ENCODE data around the gene SERPINE3. TPM values are rescaled to one million over a fixed set of nuclear protein-coding genes. Genes with fewer than 3 reads are reported as not detected.

The SERPINE3 gene
- polyA plus RNA-seq, 3 donors = 0.19 to 0.31 (median 0.20) TPM

DNA sequence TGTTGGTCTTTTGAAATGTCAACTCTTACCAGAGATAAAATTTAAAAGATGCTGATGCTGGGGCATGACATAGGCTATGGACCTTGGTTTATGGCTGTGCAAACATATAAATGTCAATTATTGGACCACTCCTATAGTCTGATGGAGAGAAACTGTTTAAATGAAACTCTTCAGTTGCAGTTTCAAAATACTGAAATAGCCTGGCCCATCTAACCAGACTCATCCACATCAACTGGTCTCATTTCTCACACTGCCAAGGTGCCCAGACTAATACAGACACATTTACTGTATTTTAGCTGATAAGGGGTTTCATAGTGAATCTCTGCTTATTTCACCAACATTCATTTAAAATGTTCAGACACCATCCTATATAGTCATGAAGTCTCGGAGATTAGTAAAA, 19.9 kb downstream of the SERPINE3 start:
- no peak for DNase-seq (ENCODE audit: low read depth in 3 of 3, low spot score in 2 of 3)

DNA sequence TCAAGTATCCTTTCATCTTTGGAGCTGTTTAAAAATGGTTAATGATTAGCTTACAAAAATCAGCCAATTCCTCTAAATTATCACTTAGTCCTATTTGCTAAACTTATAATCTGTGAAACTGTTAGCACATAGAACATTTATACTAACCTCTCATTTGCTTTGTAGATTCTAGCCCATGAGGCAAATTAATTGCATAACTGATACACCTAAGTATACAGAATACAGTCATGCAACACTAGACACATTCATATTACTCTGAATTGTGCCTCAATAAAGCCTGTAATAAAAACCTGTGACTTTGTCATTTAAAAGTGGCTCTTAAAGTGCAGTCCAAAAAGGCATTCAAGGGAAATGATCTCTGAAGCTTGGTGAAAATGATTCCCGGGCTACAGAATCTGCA, 21.0 kb downstream of the SERPINE3 start:
- no peak for DNase-seq (ENCODE audit: low read depth in 3 of 3, low spot score in 2 of 3)

DNA sequence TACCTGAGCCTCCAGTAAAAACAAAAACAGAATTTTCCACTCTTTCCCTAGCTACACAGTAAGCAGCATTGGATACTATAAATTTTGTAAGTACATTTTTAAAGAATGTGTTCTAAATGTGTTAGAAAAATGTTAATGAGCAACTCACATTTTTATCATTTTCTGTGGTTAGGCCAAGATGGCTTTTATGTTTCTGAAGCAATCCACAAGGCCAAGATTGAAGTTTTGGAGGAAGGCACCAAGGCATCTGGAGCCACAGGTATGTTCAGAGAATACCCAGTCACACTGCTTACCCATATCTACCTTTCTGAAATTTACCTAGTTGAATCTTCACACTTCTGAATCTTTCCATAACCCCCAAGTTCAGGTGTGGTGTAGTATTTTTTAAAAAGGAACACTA, 21.6 kb downstream of the SERPINE3 start:
- DNase-seq (ENCODE audit: low read depth in 3 of 3, low spot score in 2 of 3) = no peak

DNA sequence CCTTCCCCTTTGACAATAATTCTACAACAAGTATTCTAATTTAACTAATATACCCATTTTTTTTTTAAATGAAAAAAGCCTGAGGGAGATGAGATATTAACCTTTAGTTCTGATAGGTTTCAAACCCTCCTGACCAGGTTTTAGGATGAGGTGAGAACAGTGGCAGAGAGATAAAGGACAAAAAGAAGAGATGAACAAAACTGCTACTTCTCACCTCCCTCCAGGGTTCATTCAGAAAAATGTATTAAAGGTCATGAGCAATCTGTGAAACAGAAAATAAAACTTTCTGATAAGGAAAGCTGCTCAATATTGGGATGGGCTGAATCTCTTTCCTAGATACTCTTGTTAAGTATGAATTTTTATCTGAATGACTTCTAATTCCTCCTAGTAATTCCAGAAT, 24.1 kb downstream of the SERPINE3 start:
- no peak for DNase-seq (ENCODE audit: low read depth in 3 of 3, low spot score in 2 of 3)

DNA sequence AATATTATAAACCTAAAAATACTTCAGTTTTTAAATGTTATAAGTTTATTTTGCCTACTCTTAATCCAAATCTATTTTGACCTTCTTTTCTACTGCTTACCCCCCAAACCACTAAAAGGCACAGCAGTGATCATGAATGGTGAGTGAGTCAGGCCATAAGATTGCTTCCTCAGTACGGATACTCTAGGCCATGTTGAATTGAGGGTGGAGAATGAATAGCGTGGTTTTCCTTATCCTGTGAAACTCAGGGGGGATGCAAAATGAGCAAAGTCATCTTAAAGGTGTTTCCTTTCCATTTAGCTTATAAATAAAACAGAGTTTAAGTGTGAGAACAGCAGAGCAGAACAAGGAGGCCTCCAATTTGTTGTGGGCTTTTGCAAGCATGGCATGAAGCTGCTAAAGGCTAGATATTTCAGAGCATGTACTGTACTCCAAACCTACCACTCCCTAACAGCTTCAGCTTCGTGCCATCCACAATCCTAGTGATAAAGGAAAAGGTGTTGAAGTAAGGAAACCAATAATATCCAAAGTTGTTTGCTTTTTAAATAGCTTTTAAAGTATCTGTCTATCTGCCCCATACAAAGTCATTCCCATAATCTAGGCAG, 25.0 kb downstream of the SERPINE3 start:
- no peak for DNase-seq (ENCODE audit: low read depth in 3 of 3, low spot score in 2 of 3)

DNA sequence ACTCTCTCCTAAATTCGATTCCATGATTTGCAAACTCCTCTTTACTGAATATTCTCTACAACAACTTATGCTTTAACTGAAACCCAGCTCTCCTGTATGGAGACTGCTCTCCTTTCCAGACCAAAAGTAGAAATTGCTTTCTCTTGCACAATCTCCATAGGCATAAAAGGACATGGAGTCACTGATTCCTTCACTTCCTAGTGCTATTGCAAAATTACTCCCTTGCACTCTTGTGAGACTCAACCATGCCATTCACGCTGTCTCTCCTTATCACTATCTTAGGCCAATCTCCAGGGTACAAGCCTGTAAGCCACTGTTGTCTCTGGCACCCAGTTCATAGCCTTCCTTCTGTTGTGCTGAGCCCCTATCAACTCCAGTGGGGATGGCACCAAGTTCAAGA, 30.6 kb downstream of the SERPINE3 start:
- DNase-seq (ENCODE audit: low read depth in 3 of 3, low spot score in 2 of 3) = no peak

DNA sequence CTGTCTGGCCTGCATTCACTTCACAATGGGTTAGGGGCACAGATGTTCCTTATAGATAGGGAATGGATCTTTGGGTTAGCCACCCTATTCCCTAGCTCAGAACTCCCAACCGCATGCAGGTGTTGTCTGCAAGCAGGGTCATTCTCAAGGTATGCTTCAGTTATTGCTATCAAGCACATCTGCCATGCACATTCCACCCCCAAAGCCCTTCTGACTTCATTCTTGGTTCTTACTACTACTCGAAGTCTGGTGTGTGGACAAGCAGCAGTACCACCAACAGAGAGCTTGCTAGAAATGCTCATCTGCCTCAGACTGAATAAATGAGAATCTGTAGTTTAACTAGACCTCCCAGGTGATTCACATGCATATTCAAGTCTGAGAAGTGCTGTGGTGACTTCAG, 31.3 kb downstream of the SERPINE3 start:
- DNase-seq (ENCODE audit: low read depth in 3 of 3, low spot score in 2 of 3) = no peak

DNA sequence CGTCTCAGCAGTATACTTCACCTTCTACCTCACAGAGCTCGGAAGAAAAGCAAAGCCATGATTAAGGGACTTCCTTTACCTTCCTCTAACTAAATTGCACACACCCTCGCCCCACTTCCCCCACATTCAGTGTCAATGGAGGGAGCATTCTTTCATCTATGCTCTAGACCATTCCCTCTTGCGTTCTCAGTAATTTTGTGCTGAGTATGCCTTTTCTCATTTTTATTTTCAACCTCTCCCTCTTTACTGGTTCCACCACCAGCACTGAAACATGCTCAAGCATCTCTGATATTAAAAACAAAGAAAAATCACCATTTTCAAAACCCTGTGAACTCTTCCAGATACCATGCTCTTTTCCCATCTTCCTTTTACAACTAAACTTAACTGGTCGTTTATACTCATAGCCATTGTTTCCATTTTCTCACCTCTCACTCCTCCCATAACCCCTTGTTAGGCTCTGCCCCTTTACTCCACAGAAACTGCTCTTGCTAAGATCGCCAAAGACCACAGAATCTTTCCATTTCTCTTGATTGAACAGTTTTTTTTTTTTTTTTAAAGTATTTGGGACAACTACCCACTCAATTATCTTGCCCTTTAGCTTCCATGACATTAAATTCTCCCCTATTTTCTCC, 32.4 kb downstream of the SERPINE3 start:
- no peak for DNase-seq (ENCODE audit: low read depth in 3 of 3, low spot score in 2 of 3)

DNA sequence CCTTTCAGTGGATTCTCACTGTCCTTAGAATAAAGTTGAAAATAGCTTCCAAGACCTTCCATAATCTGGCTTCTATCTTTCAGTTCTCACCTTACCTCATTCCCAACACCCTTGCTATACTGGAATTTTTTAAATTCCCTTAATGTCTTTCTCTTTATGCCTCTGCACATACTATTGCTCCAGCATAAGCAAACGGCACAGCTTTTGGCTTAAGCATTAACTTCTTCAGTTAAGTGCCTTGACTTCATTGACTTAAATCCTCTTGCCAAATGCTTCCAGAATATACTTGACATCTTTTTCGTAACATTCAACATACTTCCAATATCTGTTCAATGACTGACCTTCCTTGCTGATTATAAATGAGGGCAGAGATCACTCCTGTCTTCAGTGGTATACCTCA, 34.0 kb downstream of the SERPINE3 start:
- DNase-seq (ENCODE audit: low read depth in 3 of 3, low spot score in 2 of 3) = no peak

DNA sequence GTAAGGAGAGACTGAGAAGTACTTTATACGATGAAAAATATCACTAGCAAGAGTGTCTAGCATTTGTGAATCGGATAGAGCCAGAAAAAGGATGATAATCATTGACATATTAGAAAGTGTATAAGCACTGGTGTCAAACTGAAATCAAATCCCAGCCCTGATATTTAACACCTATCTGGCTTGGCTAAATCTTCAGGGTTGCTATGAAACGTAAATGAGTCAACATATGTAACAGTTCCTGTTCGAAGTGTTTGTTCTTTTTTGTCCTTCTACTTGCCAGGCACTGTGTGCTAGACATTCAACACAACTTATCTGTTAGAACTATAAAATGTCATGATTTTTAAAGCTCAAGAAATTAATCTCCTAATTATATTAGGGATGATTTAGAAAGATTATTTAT, 40.8 kb downstream of the SERPINE3 start:
- DNase-seq (ENCODE audit: low read depth in 3 of 3, low spot score in 2 of 3) = no peak

DNA sequence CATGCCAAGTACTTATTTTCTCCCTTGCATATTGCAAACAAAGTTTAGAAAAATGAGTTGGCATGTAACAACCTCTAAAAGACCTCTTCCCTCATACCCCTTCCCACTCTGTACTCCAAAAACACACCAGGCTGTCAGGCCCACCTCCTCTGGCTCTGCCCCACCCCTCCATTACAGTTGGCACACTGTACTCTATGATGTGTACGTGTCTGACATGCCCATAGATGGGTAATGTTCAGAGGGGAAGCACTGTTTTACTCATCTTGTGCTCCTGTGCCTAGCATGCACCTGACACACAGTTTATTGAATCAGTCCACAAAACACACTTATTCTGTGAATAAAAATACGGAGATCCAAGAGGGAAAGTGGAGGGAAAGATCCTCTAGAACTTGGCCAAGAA, 45.6 kb downstream of the SERPINE3 start:
- DNase-seq (ENCODE audit: low read depth in 3 of 3, low spot score in 2 of 3) = no peak

DNA sequence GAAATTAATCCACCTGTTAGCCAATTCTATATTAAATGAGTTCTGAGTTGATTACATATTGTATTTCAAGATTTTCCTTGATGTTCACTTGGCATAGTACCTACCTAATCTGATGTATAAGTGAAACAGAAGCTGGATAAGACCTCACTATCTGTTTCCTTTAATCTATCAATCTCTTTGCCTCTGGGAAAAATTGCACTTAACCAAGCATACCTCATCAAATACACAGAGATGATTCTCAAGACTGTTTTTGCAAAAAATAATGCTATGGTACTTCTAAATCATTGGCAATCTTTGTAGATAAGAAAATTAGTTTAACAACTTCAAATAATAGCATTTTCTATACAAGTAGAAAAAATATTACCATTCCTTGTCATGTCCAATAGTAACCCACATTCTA, 55.2 kb downstream of the SERPINE3 start:
- DNase-seq (ENCODE audit: low read depth in 3 of 3, low spot score in 2 of 3) = no peak

DNA sequence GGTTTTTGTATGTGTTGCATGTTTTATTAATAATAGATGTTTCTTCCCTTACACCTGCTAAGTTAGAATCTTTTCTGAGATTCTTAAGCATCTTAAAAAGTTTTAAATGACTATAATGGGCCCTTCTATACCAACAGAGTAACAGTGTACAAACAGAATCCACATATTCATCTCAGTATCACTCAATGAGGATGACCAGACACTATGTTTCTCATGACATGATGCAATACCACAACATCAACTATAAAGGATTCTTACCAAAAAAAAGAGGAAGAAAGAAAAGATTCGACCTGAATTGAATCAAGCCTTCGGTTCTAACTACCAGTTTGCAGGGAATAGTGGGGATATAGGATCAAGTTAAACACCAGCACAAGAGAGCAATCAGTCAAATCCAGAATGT, 56.9 kb downstream of the SERPINE3 start:
- DNase-seq (ENCODE audit: low read depth in 3 of 3, low spot score in 2 of 3) = no peak

DNA sequence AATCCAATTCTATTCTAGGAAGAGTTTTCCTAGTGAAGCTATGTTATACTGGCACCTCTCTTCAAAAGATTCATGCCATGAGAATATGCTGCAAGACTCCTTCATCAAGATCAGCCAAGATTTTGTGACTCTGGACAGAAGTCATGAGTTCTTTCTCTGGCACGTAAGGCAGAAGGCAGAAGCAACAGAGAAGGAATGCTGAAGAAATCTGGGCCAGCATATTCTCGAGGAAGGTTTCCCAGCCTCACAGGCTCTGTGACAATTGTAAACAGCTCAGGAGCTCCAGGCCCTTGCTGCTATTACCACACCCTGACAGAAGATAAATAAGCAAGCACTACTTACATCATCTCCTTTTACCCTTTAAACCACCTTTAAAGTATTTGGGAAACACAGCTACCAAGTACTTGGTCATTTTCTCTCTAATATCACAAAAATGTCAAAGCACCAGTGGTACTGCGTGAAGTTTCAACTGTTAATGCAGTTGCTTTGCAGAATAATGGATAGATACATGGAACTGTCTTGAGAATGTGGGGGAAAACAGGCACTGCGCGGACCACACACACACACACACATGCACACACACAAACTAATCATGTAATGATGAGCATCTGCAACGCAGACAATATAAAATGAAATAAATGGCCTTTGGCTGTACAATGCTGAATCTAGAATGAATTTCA, 57.9 kb downstream of the SERPINE3 start:
- no peak for DNase-seq (ENCODE audit: low read depth in 3 of 3, low spot score in 2 of 3)

DNA sequence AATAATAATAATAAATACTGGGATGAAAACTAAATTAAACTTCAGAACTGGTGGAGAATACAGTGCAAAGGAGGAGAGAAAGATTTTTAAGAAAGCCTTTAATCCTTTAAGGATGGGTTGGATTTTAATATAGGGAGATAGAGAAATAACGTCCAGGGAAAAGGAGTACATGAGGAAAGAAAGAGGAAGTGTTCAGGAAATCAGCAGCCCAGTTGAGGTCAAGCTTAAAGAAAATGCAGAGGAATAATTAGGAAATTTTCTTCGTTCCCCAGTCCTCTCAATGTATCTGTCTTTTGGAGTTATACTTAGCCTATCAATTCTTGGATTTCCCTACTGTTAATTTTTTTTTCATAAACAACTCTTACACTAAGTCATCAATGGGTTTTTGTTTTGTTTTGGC, 65.7 kb downstream of the SERPINE3 start:
- DNase-seq (ENCODE audit: low read depth in 3 of 3, low spot score in 2 of 3) = no peak

DNA sequence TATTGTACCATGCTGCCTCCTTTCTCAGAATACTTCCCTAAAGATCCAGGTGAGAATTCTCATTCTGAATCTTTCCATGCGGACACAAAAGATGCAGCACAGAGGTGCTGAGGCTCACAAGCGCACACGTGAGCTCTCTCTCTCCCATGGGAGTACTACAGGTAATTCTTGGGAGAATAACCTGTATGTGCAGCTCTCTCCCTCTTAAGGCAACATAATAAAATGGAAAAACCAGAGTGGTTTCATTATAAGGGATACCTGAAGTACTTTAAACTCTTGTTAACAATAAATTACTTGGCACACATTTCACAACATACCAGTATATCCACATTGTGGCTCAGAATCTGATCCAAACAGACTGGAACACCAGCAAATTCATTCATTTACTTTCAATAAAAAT, 72.9 kb downstream of the SERPINE3 start:
- DNase-seq (ENCODE audit: low read depth in 3 of 3, low spot score in 2 of 3) = no peak

Other genes starting within 250 kb of the SERPINE3 start
- gene C13orf42, start 228.4 kb upstream of the SERPINE3 start, polyA plus RNA-seq (ENCODE audit: insufficient read length in 3 of 3) = under 1 TPM; 0.22 to 0.52 (median 0.39) TPM
- gene FAM124A, start 117.3 kb upstream of the SERPINE3 start, polyA plus RNA-seq (ENCODE audit: insufficient read length in 3 of 3) = 1 to 10 TPM; 4.4 to 4.6 (median 4.5) TPM
- gene INTS6, start 113.3 kb downstream of the SERPINE3 start, polyA plus RNA-seq (ENCODE audit: insufficient read length in 3 of 3) = 10 to 100 TPM; 36.0 to 41.4 (median 41.1) TPM
- gene WDFY2, start 244.8 kb downstream of the SERPINE3 start, polyA plus RNA-seq (ENCODE audit: insufficient read length in 3 of 3) = 10 to 100 TPM in 2 of 3 donors, 1 to 10 TPM in 1; 9.6 to 13.2 (median 11.7) TPM

Measured in right renal cortex interstitium (tissue), 3 donors.